22Rv1 (cell line): ENCODE data around the gene SLC6A13.
"Not testable (repeated sequence)": the region's sequence is repeated elsewhere in the genome, so short reads cannot be mapped to it uniquely, and the experiment has no call there.

ENCODE experiments used
- H3K27ac ChIP-seq: fragments of 450-650 bp; 2 replicates; pipeline ENCODE4 v1.5.1; 2017
- CTCF ChIP-seq: fragments of 450-650 bp; IDR thresholded peaks from 2 replicates; pipeline ENCODE4 v1.5.1; 2017; ENCODE audit warnings: mild to moderate bottlenecking
- ZFX ChIP-seq: fragments of 450-650 bp; IDR thresholded peaks from 2 replicates; pipeline ENCODE4 v1.6.1; 2017; ENCODE audit warnings: antibody characterized with exemption, borderline replicate concordance

SLC6A13 gene

GRCh38 chr12:238736-239398 is 23.8 kb downstream of the SLC6A13 start:
- TF ChIP-seq ZFX (no peak), CTCF (no peak)
- no peak overlapping the region for H3K27ac ChIP-seq

GRCh38 chr12:238116-238515 is 24.5 kb downstream of the SLC6A13 start:
- TF ChIP-seq CTCF (no peak), ZFX (no peak)
- H3K27ac ChIP-seq: no peak overlapping the region

GRCh38 chr12:237026-237815 is 25.4 kb downstream of the SLC6A13 start:
- TF ChIP-seq CTCF (no peak), ZFX (no peak)
- H3K27ac ChIP-seq: no peak overlapping the region

- no peak overlapping the region for H3K27ac ChIP-seq
- TF ChIP-seq CTCF (no peak), ZFX (no peak)
Measured at GRCh38 chr12:236445-236844, 26.2 kb downstream of the SLC6A13 start.

GRCh38 chr12:235967-236366 is 26.7 kb downstream of the SLC6A13 start:
- not testable (repeated sequence) for H3K27ac ChIP-seq

- no peak overlapping the region for H3K27ac ChIP-seq
- no peak for TF ChIP-seq ZFX
Measured at GRCh38 chr12:234891-235415, 27.7 kb downstream of the SLC6A13 start.

- TF ChIP-seq CTCF (no peak), ZFX (no peak)
- H3K27ac ChIP-seq: no peak overlapping the region
Measured at GRCh38 chr12:234019-234418, 28.6 kb downstream of the SLC6A13 start.

GRCh38 chr12:233615-233968 is 29.0 kb downstream of the SLC6A13 start:
- TF ChIP-seq ZFX: no peak
- TF ChIP-seq CTCF: no peak
- no peak overlapping the region for H3K27ac ChIP-seq
